ENCODE results near the gene PCDH17. TPM values are rescaled to one million over a fixed set of nuclear protein-coding genes. Genes with fewer than 3 reads are reported as not detected.

Gene PCDH17
- total RNA-seq, 1 donor from 2014 or later = not detected

DNA sequence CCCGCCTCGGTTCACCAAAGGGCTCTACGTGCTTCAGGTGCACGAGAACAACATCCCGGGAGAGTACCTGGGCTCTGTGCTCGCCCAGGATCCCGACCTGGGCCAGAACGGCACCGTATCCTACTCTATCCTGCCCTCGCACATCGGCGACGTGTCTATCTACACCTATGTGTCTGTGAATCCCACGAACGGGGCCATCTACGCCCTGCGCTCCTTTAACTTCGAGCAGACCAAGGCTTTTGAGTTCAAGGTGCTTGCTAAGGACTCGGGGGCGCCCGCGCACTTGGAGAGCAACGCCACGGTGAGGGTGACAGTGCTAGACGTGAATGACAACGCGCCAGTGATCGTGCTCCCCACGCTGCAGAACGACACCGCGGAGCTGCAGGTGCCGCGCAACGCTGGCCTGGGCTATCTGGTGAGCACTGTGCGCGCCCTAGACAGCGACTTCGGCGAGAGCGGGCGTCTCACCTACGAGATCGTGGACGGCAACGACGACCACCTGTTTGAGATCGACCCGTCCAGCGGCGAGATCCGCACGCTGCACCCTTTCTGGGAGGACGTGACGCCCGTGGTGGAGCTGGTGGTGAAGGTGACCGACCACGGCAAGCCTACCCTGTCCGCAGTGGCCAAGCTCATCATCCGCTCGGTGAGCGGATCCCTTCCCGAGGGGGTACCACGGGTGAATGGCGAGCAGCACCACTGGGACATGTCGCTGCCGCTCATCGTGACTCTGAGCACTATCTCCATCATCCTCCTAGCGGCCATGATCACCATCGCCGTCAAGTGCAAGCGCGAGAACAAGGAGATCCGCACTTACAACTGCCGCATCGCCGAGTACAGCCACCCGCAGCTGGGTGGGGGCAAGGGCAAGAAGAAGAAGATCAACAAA lies 2.6 kb downstream of the PCDH17 start:
- DNase-seq (ENCODE audit: low read depth) = no peak

GRCh38 chr13:57634839-57635165 lies 3.3 kb downstream of the PCDH17 start:
- DNase-seq (ENCODE audit: low read depth) = no peak

DNA sequence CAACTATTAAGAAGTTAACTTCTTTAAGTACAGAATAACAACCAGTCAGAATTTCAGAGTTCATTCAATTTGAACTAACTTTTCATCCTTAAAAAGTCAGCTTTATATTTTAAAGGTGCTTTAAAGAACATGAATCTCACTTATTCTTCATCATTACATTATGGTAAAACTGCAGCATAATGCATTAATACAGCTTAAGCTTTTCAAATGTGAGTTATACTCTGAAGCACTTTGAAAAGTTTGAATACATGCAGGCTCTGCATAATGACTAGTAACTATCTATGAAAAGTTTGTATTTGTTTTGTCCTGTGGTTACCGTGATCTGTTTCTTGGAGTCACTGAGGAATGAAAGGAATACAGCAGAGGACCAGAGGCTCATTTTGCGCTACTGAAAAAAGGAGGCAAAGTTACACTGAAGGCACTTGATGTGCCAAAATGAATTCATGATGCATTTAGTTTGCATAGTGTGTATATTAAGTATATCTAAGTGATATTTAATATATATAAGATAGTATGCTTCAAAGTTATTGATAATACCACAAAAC lies 4.1 kb downstream of the PCDH17 start:
- DNase-seq (ENCODE audit: low read depth) = no peak

DNA sequence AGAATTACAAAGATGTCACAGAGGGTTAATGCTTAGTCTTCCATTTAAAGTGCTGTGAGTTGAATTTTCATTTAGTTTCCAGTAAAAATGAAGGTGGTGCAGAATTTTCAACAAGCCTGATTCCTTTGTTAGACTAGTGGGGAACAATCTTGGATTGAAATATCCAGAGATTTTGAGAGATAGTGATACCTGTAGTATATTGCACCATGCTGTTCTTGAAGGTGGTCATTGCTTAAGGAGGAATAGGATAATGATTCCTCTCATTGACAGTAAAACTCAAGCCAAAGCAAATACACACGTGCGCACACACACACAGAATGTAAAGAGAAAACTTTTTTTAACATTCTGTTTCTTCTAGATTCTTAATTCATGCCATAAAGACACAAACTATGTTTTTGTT lies 5.3 kb downstream of the PCDH17 start:
- no peak for DNase-seq (ENCODE audit: low read depth)

GRCh38 chr13:57637515-57637914 lies 6.0 kb downstream of the PCDH17 start:
- no peak for DNase-seq (ENCODE audit: low read depth)

DNA sequence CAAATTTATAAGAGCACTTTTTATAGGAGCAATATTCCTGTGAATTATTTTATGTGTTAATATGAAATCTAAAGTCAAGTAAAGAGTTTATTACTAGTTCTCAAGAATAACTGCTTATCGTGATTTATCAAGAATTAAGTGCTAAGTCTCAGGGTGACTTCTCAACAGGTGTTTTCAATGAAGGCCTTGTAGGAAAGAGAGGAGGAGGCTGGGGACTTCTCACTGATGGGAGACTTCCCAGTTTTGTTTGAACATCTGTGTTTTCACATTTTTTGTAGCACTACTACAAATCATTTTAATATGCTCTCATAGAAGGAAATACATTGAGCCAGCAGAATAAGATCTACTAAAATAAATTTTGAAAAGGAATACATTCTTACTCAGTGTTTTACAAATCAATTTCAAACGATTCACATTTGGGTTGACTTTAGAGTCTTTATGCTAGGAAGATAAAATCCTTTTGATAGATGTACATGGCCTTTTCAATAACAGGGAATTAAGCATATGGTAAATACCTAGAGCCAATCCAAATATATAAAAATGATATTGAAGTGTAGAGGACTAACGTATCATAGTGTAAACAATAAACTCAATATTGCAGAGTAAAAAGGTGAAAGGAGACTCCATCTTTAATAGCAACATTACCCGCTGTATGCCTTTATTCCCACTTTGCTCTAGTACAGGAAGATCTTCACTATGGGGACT lies 6.8 kb downstream of the PCDH17 start:
- no peak for DNase-seq (ENCODE audit: low read depth)

GRCh38 chr13:57640607-57641006 lies 9.1 kb downstream of the PCDH17 start:
- no peak for DNase-seq (ENCODE audit: low read depth)

DNA sequence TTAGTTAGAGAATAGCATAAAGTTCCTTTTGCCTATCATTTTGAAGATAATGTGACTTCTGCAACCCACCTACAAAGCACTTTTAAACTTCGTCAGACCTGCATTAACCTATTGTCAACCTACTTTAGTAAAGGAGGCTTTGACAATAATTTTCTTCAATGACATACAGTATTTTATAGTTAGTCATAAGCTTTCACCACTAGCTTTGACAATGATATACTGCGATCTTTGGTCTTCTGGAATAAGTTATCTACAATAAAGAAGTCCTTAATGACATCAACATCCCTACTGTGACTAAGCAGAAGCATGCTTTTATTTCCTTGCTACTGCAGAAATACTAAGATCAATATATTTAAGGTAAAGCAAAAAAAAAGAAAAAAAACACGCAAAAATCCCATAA lies 9.5 kb downstream of the PCDH17 start:
- no peak for DNase-seq (ENCODE audit: low read depth)

- DNase-seq (ENCODE audit: low read depth) = no peak
Measured at GRCh38 chr13:57644106-57644505, 12.6 kb downstream of the PCDH17 start.

GRCh38 chr13:57653229-57653989 lies 21.9 kb downstream of the PCDH17 start:
- no peak for DNase-seq (ENCODE audit: low read depth)

- DNase-seq (ENCODE audit: low read depth) = no peak
Measured at GRCh38 chr13:57665481-57665880, 33.9 kb downstream of the PCDH17 start.

DNA sequence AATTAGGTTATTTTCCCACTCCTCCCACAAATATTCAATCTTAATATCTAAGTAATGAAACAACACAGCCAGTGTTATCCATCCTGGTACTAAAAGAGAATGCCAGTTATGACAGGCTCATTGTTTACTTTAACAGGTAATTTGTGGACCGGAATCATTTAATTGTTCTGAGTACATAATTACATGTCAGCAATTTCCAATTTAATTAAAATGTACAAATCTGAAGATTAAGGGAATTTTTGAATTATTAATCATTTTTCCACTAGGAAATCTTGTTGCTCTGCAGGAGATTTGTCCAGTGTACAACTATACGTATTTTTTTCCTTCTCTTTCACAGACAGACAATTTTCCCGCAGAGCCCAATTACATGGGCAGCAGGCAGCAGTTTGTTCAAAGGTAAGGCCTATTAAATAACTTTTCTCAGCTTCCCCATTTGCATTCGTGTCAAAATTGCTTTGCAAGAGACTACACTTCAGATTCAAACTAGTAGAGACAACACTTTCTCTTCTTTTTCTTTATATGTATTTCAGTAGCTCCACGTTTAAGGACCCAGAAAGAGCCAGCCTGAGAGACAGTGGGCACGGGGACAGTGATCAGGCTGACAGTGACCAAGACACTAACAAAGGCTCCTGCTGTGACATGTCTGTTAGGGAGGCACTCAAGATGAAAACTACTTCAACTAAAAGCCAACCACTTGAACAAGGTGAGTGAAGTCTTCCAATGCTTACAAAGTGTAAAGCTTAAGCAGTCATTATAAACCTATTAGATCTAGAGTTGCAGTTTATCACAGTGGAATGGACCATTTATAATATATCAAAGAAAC lies 34.8 kb downstream of the PCDH17 start:
- no peak for DNase-seq (ENCODE audit: low read depth)

DNA sequence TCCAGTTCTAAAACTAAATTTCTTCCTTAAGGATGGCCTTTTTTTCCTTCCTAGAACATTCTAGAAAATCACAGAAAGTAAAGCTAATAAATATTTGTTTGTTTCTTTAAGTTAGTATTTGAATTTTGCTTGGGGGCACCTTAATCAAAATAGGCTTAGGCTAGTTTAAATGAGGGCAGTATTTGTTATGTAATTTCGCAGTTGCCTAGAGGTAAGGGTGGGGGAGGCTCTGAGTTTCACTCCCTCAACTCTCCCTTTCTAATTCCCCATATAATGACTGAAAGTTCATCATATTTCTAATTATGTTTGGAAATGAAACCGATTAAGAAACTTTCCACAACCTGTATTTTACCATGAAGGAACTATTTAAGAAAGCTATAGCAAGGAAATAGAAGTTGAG lies 40.6 kb downstream of the PCDH17 start:
- no peak for DNase-seq (ENCODE audit: low read depth)

GRCh38 chr13:57673197-57673596 lies 41.7 kb downstream of the PCDH17 start:
- DNase-seq (ENCODE audit: low read depth) = no peak

- no peak for DNase-seq (ENCODE audit: low read depth)
Measured at GRCh38 chr13:57675526-57675925, 44.0 kb downstream of the PCDH17 start.

DNA sequence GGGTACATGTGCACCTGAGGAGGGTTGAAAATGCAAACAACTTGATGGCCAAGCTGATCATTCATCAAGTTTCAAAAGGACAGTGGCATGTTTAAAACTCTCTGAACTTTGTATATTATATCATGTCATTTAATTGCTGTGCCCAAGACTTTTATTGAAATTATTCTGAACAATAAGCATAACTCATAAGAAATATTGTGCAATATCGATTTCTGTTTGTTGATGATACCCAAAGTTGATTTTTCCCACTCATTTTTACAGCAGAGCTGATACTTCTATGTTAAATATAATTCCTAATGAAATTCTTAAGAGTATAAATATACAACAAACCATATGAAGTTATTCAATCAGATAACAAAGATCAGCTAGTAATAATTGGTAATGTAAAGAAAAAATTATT lies 49.1 kb downstream of the PCDH17 start:
- DNase-seq (ENCODE audit: low read depth) = no peak

GRCh38 chr13:57682128-57682716 lies 50.7 kb downstream of the PCDH17 start:
- no peak for DNase-seq (ENCODE audit: low read depth)

- DNase-seq (ENCODE audit: low read depth) = no peak
Measured at GRCh38 chr13:57698851-57699250, 67.3 kb downstream of the PCDH17 start.

GRCh38 chr13:57704031-57704430 lies 72.5 kb downstream of the PCDH17 start:
- no peak for DNase-seq (ENCODE audit: low read depth)

- DNase-seq (ENCODE audit: low read depth) = no peak
Measured at GRCh38 chr13:57716295-57716694, 84.8 kb downstream of the PCDH17 start.

Measured in myocyte (in vitro differentiated cells).